Measurements from ENCODE around the gene TRIO. TPM values are rescaled to one million over a fixed set of nuclear protein-coding genes. Genes with fewer than 3 reads are reported as not detected.

TRIO gene
- total RNA-seq, 2 experiments from 2014 or later = 4.1 to 6.5 TPM

DNA sequence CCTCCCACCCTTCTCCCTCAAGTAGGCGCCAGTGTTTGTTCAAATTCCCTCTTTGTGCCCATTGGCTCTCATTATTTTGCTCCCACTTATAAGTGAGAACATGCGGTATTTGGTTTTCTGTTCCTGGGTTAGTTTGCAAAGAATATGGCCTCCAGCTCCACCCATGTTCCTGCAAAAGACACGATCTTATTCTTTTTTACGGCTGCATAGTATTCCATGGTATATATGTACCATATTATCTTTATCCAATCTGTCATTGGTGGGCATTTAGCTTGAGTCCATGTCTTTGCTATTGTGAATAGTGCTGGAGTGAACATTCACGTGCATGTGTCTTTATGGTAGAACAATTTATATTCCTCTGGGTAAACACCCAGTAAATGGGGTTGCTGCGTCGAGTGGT is 375.5 kb downstream of the TRIO start:
- no peak overlapping the region for H3K4me3 Mint-ChIP-seq
- no peaks in the 10 kb centered on the region for H3K36me3 Mint-ChIP-seq (ENCODE audit: low read depth)
- peaks cover 0 to 3% of the 10 kb centered on the region in 2 experiments for H3K27me3 ChIP-seq (ENCODE audit: control insufficient read depth in 1 of 2, insufficient read depth in 2 of 2, low read length in 2 of 2)
- no peak overlapping the region for H3K27ac ChIP-seq (ENCODE audit: low read depth in 1 of 2, low read length in 2 of 2)
- H3K9me3 Mint-ChIP-seq = peaks cover 3% of the 10 kb centered on the region
- no peaks in the 10 kb centered on the region for H3K27me3 Mint-ChIP-seq
- DNase-seq (no peak), ATAC-seq (ENCODE audit: poor library complexity) (no peak)
- no peak overlapping the region for H3K4me3 ChIP-seq (ENCODE audit: low read length)
- H3K4me1 Mint-ChIP-seq (ENCODE audit: low read depth) = no peaks in the 10 kb centered on the region
- ChIA-PET CTCF (no interaction called here), POLR2A (no interaction called here)
- TF ChIP-seq, protein P1, sequence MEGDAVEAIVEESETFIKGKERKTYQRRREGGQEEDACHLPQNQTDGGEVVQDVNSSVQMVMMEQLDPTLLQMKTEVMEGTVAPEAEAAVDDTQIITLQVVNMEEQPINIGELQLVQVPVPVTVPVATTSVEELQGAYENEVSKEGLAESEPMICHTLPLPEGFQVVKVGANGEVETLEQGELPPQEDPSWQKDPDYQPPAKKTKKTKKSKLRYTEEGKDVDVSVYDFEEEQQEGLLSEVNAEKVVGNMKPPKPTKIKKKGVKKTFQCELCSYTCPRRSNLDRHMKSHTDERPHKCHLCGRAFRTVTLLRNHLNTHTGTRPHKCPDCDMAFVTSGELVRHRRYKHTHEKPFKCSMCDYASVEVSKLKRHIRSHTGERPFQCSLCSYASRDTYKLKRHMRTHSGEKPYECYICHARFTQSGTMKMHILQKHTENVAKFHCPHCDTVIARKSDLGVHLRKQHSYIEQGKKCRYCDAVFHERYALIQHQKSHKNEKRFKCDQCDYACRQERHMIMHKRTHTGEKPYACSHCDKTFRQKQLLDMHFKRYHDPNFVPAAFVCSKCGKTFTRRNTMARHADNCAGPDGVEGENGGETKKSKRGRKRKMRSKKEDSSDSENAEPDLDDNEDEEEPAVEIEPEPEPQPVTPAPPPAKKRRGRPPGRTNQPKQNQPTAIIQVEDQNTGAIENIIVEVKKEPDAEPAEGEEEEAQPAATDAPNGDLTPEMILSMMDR (IDR thresholded peaks at IDR 0.05) = no peak
- intact Hi-C loops (cut with DNase I, micrococcal nuclease) = no loop called here
- H3K9me3 ChIP-seq (ENCODE audit: control insufficient read depth in 1 of 2, insufficient read depth in 1 of 2, low read length in 2 of 2) = peaks cover 0 to 6% of the 10 kb centered on the region in 2 experiments
- H3K27ac Mint-ChIP-seq = no peak overlapping the region
- H3K36me3 ChIP-seq (ENCODE audit: insufficient read depth, low read length) = no peaks in the 10 kb centered on the region
- no peaks in the 10 kb centered on the region for H3K4me1 ChIP-seq (ENCODE audit: insufficient read depth, low read length)

DNA sequence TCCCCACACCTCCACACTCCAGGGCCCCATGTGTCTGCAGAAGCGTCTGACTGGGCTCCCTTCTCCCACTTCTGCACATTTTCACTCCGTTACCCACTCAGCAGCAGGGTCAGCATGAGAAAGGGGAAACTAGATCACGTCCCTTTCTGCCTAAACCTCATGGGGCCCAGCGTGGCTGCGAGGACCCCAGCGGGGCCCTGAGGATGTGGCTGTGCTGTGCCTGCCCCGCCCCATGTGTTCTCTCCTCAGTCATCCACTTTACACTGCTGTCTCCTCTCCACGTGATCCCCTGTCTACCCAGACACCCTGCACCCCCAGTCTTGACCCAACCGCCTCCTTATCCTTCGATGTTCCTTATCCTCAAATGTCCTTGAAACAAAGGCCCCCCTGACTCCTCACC is 378.6 kb downstream of the TRIO start:
- ChIA-PET POLR2A (no interaction called here), CTCF (no interaction called here)
- Mint-ChIP-seq H3K27ac (no peak overlapping the region), H3K4me1 (ENCODE audit: low read depth) (no peaks in the 10 kb centered on the region), H3K9me3 (no peaks in the 10 kb centered on the region), H3K36me3 (ENCODE audit: low read depth) (no peaks in the 10 kb centered on the region), H3K27me3 (no peaks in the 10 kb centered on the region), H3K4me3 (no peak overlapping the region)
- no peak overlapping the region for H3K4me3 ChIP-seq (ENCODE audit: low read length)
- no peaks in the 10 kb centered on the region for H3K36me3 ChIP-seq (ENCODE audit: insufficient read depth, low read length)
- intact Hi-C loops (cut with DNase I, micrococcal nuclease) = no loop called here
- DNase-seq (no peak), ATAC-seq (ENCODE audit: poor library complexity) (no peak)
- no peaks in the 10 kb centered on the region for H3K4me1 ChIP-seq (ENCODE audit: insufficient read depth, low read length)
- TF ChIP-seq, protein P1 (IDR thresholded peaks at IDR 0.05) = no peak
- no peak overlapping the region for H3K27ac ChIP-seq (ENCODE audit: low read depth in 1 of 2, low read length in 2 of 2)
- no peaks in the 10 kb centered on the region for H3K9me3 ChIP-seq (ENCODE audit: control insufficient read depth in 1 of 2, insufficient read depth in 1 of 2, low read length in 2 of 2)
- H3K27me3 ChIP-seq (ENCODE audit: control insufficient read depth in 1 of 2, insufficient read depth in 2 of 2, low read length in 2 of 2) = peaks cover 0 to 3% of the 10 kb centered on the region in 2 experiments

DNA sequence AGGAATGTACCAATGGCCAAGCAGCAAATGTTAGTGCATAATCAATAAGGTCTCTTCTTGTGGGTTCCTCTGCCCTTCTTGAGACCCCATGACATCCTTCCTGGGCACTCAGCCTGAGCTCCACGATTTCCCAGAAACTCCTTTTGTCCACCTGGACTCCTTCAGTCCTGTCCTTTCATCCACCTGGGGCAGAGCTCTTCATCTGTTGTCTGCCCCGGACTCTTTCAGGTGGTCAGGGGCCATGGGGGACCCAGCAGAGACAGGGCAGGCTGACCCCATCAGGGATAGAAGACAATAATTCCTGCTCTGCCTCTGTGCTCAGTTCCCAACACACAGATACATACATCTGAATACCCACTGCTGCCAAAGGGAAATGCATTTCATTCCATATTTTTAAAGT is 379.6 kb downstream of the TRIO start:
- Histone ChIP-seq H3K4me3 (ENCODE audit: low read length) (no peak overlapping the region), H3K27ac (ENCODE audit: low read depth in 1 of 2, low read length in 2 of 2) (no peak overlapping the region), H3K36me3 (ENCODE audit: insufficient read depth, low read length) (no peaks in the 10 kb centered on the region), H3K27me3 (ENCODE audit: control insufficient read depth in 1 of 2, insufficient read depth in 2 of 2, low read length in 2 of 2) (peaks cover 0 to 3% of the 10 kb centered on the region in 2 experiments), H3K4me1 (ENCODE audit: insufficient read depth, low read length) (no peaks in the 10 kb centered on the region), H3K9me3 (ENCODE audit: control insufficient read depth in 1 of 2, insufficient read depth in 1 of 2, low read length in 2 of 2) (no peaks in the 10 kb centered on the region)
- Mint-ChIP-seq H3K27ac (no peak overlapping the region), H3K27me3 (no peaks in the 10 kb centered on the region), H3K4me1 (ENCODE audit: low read depth) (no peaks in the 10 kb centered on the region), H3K9me3 (no peaks in the 10 kb centered on the region), H3K36me3 (ENCODE audit: low read depth) (no peaks in the 10 kb centered on the region), H3K4me3 (no peak overlapping the region)
- ChIA-PET POLR2A (no interaction called here), CTCF (no interaction called here)
- TF ChIP-seq, protein P1 (IDR thresholded peaks at IDR 0.05) = no peak
- ATAC-seq (ENCODE audit: poor library complexity) = no peak
- intact Hi-C loops (cut with DNase I, micrococcal nuclease) = no loop called here
- DNase-seq = no peak
